ENCODE measurements around the gene UNC93B1.
"Not testable (repeated sequence)": the region's sequence is repeated elsewhere in the genome, so short reads cannot be mapped to it uniquely, and the experiment has no call there.

The UNC93B1 gene

DNA sequence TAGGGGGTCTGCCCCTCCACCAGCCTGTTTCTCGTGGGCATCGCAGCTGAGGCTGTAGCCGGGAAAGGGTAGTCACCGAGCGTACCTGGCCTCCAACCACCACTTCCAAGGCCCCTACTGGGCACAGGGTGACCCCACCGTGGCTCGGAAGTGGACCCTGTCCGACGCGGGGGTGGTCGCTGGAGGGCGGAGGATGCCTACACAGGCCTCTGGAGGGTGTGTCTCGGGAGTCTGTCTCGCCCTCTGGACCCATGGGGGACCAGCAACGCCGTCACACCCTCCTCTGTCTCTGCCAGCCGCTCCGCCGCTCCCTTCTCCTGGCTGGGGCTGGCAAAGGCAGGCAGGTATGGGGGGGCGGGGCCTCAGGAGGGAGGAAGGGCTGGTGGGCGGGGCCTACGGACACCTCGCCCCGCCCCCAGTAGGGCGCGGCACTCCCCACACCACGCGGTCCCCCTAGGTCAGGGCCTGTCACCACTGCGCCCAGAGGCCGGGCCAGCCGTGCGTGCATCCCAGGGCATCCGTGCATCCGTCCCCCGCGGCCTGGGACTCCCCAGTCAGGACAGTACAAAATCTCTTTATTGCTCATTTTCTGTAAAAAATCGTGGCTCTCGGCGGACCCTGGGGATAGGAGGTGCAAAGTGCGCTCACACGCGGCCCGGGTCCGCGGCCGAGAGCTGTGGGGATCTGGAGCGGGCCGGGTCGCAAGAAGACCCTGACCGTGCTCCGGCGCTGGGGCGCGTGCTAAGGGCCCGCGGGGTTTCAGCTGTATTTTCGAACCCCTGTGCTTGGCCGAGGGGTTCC lies 13.2 kb downstream of the UNC93B1 start:
- DNase-seq = not testable (repeated sequence)

DNA sequence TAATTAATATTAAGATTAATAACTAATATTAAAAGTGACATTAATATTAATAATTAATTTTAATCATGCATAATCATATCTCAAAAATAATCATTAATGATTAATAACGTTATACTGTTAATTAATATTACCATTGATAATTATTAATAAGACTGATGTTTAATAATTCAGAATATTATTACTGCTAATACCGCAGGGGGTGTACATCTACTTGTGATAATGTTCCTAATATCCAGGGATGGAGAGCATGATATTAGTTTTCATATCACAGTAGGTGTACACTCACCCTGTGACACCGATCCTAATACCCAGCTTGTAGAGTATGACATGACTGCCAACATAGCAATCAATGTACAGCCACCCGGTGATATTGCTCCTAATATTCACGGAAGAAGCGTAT lies 18.6 kb downstream of the UNC93B1 start:
- DNase-seq = not testable (repeated sequence)

- no peak for DNase-seq
Measured at GRCh38 chr11:67983951-67984350, 19.9 kb downstream of the UNC93B1 start.

DNA sequence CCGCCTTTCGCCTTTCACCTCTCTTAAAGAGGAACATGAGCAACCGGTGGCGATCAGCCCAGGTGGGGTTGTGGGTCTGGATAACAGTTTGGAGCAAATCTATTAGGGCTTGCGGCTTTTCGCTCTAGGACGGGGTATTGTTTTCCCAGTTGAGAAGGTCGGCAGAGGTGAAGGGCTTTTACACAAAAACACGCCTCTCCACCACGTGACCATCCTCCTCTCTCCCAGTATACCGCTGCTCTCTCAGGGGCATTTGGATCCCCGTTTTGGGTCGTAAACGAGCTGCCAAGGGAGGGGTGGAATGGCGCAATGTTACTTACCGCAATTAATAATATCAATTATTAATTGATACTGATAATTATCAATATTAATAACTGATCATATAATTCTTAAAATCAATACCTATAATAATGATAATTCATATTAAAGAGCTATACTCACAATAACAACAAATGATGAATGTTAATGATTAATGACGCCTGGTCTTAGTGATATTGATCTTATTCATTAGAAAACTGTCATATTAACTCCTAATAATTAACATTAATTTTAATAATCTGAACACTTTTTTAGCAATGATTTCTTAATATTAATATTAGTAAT lies 21.5 kb downstream of the UNC93B1 start:
- DNase-seq = not testable (repeated sequence)

GRCh38 chr11:67981226-67981625 lies 22.7 kb downstream of the UNC93B1 start:
- not testable (repeated sequence) for DNase-seq

- not testable (repeated sequence) for DNase-seq
Measured at GRCh38 chr11:67978766-67979418, 25.0 kb downstream of the UNC93B1 start.

- DNase-seq = not testable (repeated sequence)
Measured at GRCh38 chr11:67974746-67975145, 29.2 kb downstream of the UNC93B1 start.

- DNase-seq = not testable (repeated sequence)
Measured at GRCh38 chr11:67965830-67966348, 38.0 kb downstream of the UNC93B1 start.

DNA sequence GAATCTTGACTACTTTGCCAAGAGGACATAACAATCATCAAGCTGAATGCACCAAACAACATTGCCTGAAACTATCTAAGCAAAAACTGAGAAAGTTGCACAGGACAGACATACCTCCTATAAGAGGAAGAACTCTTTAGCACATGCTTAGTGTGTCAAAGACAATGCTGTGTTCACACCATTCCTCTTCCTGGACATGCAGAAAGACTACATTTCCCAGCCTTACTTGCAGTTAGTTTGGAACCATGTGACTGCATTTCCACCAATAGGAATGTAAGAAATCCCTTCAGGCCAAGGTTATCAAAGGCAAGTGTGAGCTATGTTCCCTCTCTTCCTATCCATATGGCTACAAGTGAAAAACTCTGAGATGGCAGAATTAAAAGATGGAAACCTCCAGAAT lies 39.2 kb downstream of the UNC93B1 start:
- DNase-seq = not testable (repeated sequence)

GRCh38 chr11:67963879-67964278 lies 40.0 kb downstream of the UNC93B1 start:
- not testable (repeated sequence) for DNase-seq

GRCh38 chr11:67963217-67963616 lies 40.7 kb downstream of the UNC93B1 start:
- not testable (repeated sequence) for DNase-seq

DNA sequence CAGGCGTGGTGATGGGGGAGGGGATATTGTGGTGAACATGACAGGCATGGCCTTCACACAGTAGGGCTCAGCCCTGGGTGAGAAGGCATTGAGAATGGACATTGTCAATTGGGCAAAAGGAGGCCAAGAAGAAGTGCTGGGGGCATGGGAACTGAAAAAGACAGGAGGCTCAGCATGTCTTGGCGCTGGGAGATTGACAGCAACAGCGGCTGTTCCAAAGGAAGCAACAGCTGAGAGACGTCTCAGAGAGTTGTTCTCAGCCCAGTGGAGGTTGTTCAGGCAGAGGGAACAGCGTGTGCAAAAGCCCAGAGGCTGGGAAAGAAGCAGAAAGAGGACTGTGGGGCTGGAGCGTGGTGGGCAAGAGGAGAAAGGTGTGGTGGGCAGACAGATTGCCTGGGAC lies 47.7 kb downstream of the UNC93B1 start:
- DNase-seq = not testable (repeated sequence)

DNA sequence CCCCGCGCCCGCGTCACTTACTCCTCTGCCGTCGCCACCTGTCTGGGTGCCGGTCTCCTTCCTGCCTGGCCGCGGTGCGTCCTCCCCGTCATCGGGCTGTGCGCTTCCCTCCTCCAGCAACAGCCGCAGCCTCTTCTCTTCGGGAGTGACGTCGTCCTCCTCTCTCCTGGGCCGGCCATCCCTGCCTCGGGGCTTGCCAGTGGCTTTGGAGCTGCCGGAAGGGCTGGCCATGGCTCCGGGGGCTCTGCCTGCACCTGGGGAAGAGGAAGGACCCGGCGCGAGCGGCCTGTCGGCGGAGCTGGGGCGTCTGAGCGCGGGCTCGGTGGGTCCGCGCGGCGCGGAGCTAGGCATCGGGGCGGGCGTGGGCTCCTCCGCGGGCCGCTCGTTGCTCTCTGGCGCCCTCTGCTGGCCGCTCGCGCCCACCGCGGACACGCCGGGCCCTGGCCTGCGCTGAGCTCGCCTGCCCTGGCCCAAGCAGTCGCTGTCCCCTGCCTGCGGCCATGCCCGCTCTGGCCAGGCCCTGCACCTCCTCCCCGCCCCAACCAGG lies 48.4 kb downstream of the UNC93B1 start:
- DNase-seq = not testable (repeated sequence)

- not testable (repeated sequence) for DNase-seq
Measured at GRCh38 chr11:67954971-67955370, 48.9 kb downstream of the UNC93B1 start.

DNA sequence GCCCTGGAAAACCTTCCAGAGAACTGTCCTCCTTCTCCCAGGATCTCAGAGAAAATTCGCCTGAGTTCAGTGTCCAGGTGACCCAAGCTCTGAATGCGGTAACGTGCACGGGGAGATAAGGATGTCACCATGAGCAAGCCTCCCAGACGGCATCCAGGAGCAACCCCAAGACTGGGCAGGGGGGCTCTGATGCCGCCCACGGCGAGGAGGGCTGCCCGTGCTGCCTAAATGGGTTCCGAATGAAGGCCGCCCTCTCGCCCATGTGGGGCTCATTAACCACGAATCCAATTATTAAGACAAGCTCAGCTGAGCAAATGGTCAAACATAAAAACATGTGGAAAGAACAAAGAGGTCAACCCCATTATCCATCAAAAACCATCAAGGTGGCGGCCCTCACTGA lies 49.6 kb downstream of the UNC93B1 start:
- not testable (repeated sequence) for DNase-seq

DNA sequence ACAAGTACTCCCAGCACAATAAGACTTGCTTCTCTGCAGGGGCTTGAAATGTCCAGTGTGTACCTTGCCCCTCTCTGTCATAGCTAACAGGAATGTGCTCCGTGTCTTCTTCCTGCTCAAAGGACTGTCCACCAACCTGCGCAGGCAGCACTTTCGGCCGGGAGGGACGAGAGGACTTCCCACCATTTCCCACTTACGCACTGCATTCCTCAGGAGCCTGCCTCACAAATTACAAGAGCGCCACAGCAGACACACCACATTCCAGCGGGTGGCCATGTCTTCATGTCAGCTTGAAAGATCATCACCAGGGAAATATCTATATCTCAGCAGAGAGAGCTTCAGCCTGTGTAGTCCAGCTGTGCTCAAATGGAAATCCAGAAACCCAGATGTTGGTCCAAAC lies 53.2 kb downstream of the UNC93B1 start:
- not testable (repeated sequence) for DNase-seq

DNA sequence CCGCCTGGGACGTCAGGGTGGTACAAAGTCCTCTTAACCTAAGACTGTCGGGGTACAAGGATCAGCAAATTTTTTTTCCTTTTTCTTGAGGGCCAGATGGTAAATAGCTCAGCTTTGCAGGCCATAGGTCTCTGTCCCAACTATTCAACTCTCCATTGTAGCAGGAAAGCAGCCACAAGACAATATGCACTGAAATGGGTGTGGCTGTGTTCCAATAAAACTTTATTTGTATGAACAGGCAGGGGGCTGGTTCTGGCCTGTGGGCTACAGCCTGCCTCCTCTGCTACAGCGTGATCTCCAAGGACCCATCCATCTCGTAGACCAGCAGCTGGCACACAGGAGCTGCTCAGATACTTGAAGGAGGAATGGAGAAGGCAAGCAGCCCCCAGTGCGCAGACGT lies 56.1 kb downstream of the UNC93B1 start:
- not testable (repeated sequence) for DNase-seq

- DNase-seq = not testable (repeated sequence)
Measured at GRCh38 chr11:67946403-67946802, 57.5 kb downstream of the UNC93B1 start.

DNA sequence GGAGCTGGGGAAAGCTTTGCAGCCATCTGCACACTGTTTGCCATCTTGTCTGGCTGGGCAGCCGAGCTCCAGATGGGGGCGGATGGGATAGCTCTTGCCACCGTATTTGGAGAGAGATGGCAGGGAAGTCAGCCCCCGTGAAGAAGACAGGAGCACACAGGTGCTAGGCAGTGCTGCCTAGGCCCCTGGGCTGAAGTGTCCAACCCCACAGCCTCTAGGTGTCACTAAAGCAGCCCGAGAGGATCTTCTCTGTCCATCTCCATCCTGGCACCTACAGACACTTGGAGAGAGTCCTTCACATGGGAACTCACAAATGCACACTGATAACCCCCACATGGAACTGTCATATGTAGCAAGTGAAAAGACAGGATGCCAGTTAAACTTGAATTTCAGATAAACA lies 60.5 kb downstream of the UNC93B1 start:
- not testable (repeated sequence) for DNase-seq

All from SIG-M5 (cell line).